HepG2 (cell line): ENCODE measurements around the gene SAMM50. TPM values are rescaled to one million over a fixed set of nuclear protein-coding genes. Genes with fewer than 3 reads are reported as not detected.

ENCODE experiments used
- FOXM1 ChIP-seq: sonication (generic); formaldehyde crosslinking; IDR thresholded peaks from 2 replicates; pipeline ENCODE4 v1.5.0; 2020; ENCODE audit warnings: missing genetic modification reagents
- KLF12 ChIP-seq: sonication (generic); formaldehyde crosslinking; IDR thresholded peaks from 2 replicates; pipeline ENCODE4 v1.4.0; 2020; ENCODE audit warnings: missing genetic modification reagents, borderline replicate concordance
- NONO ChIP-seq, 2 experiments: fragments of 450-650 bp in 1 of 2; sonication (generic) in 1 of 2; formaldehyde crosslinking in 1 of 2; IDR thresholded peaks in 1 of 2; conservative IDR thresholded peaks in 1 of 2; 2 replicates each; pipeline versions ENCODE4 v1.6.1 to v1.8.0; 2017 to 2022; ENCODE audit warnings: mild to moderate bottlenecking in 1 of 2, missing genetic modification reagents in 1 of 2, moderate library complexity in 1 of 2
- PAXIP1 ChIP-seq: sonication (generic); formaldehyde crosslinking; conservative IDR thresholded peaks from 2 replicates; pipeline ENCODE4 v1.4.0; 2020; ENCODE audit warnings: mild to moderate bottlenecking, missing genetic modification reagents, moderate library complexity
- RFX5 ChIP-seq: IDR thresholded peaks from 2 replicates; pipeline ENCODE4 v1.6.1; 2011; ENCODE audit warnings: low read depth, low read length, improper control_type of control experiment
- RXRA ChIP-seq: sonication (generic); formaldehyde crosslinking; IDR thresholded peaks from 2 replicates; pipeline ENCODE4 v1.5.1; 2020; ENCODE audit warnings: missing genetic modification reagents
- TAF1 ChIP-seq: sonication (generic); formaldehyde crosslinking; IDR thresholded peaks from 2 replicates; pipeline ENCODE4 v1.4.0; 2020; ENCODE audit warnings: missing genetic modification reagents
- ZBTB25 ChIP-seq: IDR thresholded peaks from 2 replicates; pipeline ENCODE4 v1.6.1; 2018; ENCODE audit warnings: missing genetic modification reagents
- ZNF280D ChIP-seq: sonication (generic); formaldehyde crosslinking; IDR thresholded peaks from 2 replicates; pipeline ENCODE4 v1.5.1; 2020; ENCODE audit warnings: mild to moderate bottlenecking, missing genetic modification reagents
- ZNF3 ChIP-seq: IDR thresholded peaks from 2 replicates; pipeline ENCODE4 v1.7.0; 2017; ENCODE audit warnings: inconsistent platforms
- ZNF30 ChIP-seq: sonication (generic); formaldehyde crosslinking; IDR thresholded peaks from 2 replicates; pipeline ENCODE4 v1.5.0; 2020; ENCODE audit warnings: mild to moderate bottlenecking, missing genetic modification reagents
- ZNF34 ChIP-seq: sonication (generic); formaldehyde crosslinking; IDR thresholded peaks from 2 replicates; pipeline ENCODE4 v1.4.0; 2020; ENCODE audit warnings: mild to moderate bottlenecking, missing genetic modification reagents, borderline replicate concordance
- ZNF432 ChIP-seq: sonication (generic); formaldehyde crosslinking; IDR thresholded peaks from 2 replicates; pipeline ENCODE4 v1.5.0; 2020; ENCODE audit warnings: missing genetic modification reagents, mild to moderate bottlenecking, borderline replicate concordance
- ZNF512B ChIP-seq: sonication (generic); formaldehyde crosslinking; IDR thresholded peaks from 2 replicates; pipeline ENCODE4 v1.5.1; 2020; ENCODE audit warnings: missing genetic modification reagents, mild to moderate bottlenecking, borderline replicate concordance
- ZNF597 ChIP-seq: sonication (generic); formaldehyde crosslinking; IDR thresholded peaks from 2 replicates; pipeline ENCODE4 v1.5.0; 2020; ENCODE audit warnings: missing genetic modification reagents
- ZNF792 ChIP-seq: IDR thresholded peaks from 2 replicates; pipeline ENCODE4 v1.6.1; 2016
- ZNF879 ChIP-seq: sonication (generic); formaldehyde crosslinking; IDR thresholded peaks from 2 replicates; pipeline ENCODE4 v1.8.1; 2023; ENCODE audit warnings: missing genetic modification reagents
- polyA plus RNA-seq, 8 experiments: library from polyadenylated mRNA; depleted of rRNA in 3 of 8; stranded (reverse) in 7 of 8; unstranded in 1 of 8; fragments of >200 nt; fragmentation: Illumina TruSeq in 4 of 8; extraction: Trizol in 4 of 8; gene quantifications; 2 replicates each; pipeline versions ENCODE4 v1.2.1 to v1.2.3, GENCODE V29; 2011 to 2016; ENCODE audit warnings: low read depth in 4 of 8, missing spikeins in 1 of 8, mixed read lengths in 1 of 8; ENCODE audit not compliant: insufficient read depth in 1 of 8
- total RNA-seq, 5 experiments: library from RNA; depleted of rRNA; stranded (reverse); fragments of >200 nt; fragmentation: Illumina TruSeq; extraction: Trizol; gene quantifications; 2 replicates each; pipeline ENCODE4 v1.2.3, GENCODE V29; 2016; ENCODE audit warnings: low read depth in 1 of 5

Gene SAMM50
- total and polyA plus RNA-seq, 2 of the 13 experiments (the other 11 are each of a cell fraction or from before 2014, with no cell fraction given) = 34.7 to 63.4 TPM

- TF ChIP-seq ZNF597 (CRISPR knock-in tag) (no peak), ZNF34 (no peak; the same call in 1 of the 2 replicates), ZNF280D (CRISPR knock-in tag) (no peak), ZNF879 (no peak), KLF12 (CRISPR knock-in tag) (no peak; the same call in 1 of the 2 replicates), PAXIP1 (peak; percentile 32; the same call in 1 of the 2 replicates), TAF1 (peak; percentile 95), ZBTB25 (no peak), NONO (IDR thresholded peaks at IDR 0.05) (no peak), NONO (CRISPR knock-in tag; conservative IDR thresholded peaks at IDR 0.05) (peak; percentile 79), RXRA (CRISPR knock-in tag) (peak; percentile 78; the same call in 1 of the 2 replicates), ZNF30 (CRISPR knock-in tag) (no peak), ZNF432 (CRISPR knock-in tag) (no peak), ZNF792 (CRISPR knock-in tag) (peak; percentile 51), ZNF512B (CRISPR knock-in tag) (no peak), FOXM1 (CRISPR knock-in tag) (no peak), RFX5 (no peak), ZNF3 (CRISPR knock-in tag) (no peak)
Observed at GRCh38 chr22:43923631-43924464, 31.4 kb upstream of the SAMM50 start, which contains the start of gene PNPLA3 (continued).
